Activated naive CD4-positive, alpha-beta T cell treated with anti-CD3 and anti-CD28 coated beads, Interleukin-2, amount 50 U/mL, for 24 hours (primary cell): ENCODE data around the gene PRSS16.
A peak's percentile ranks its signal among the peaks of the same experiment; 100 is the strongest.

Source experiments
- H3K27ac Mint-ChIP-seq: one replicate; pipeline ENCODE4 v1.8.0; 2021; ENCODE audit warnings: mild to moderate bottlenecking, mixed read lengths
- H3K27me3 Mint-ChIP-seq: one replicate; pipeline ENCODE4 v1.8.0; 2021; ENCODE audit warnings: mixed read lengths
- H3K36me3 Mint-ChIP-seq: one replicate; pipeline ENCODE4 v1.8.0; 2021; ENCODE audit warnings: mixed read lengths
- H3K4me1 Mint-ChIP-seq: one replicate; pipeline ENCODE4 v1.8.0; 2021; ENCODE audit warnings: mixed read lengths
- H3K4me3 Mint-ChIP-seq: one replicate; pipeline ENCODE4 v1.8.0; 2021; ENCODE audit warnings: mild to moderate bottlenecking, mixed read lengths
- H3K9me3 Mint-ChIP-seq: one replicate; pipeline ENCODE4 v1.8.0; 2021; ENCODE audit warnings: mixed read lengths

PRSS16 gene

GRCh38 chr6:27234576-27234975, 12.9 kb upstream of the PRSS16 start:
- Mint-ChIP-seq H3K4me3 (no peak overlapping the region), H3K36me3 (peaks cover 11% of the 10 kb centered on the region), H3K9me3 (peaks cover 19% of the 10 kb centered on the region), H3K4me1 (peaks cover 16% of the 10 kb centered on the region), H3K27ac (peak overlapping the region; percentile 90), H3K27me3 (peaks cover 56% of the 10 kb centered on the region)

- peak overlapping the region; percentile 85 for H3K27ac Mint-ChIP-seq
- peaks cover 19% of the 10 kb centered on the region for H3K9me3 Mint-ChIP-seq
- peaks cover 16% of the 10 kb centered on the region for H3K4me1 Mint-ChIP-seq
- no peak overlapping the region for H3K4me3 Mint-ChIP-seq
- peaks cover 54% of the 10 kb centered on the region for H3K27me3 Mint-ChIP-seq
- H3K36me3 Mint-ChIP-seq: peaks cover 11% of the 10 kb centered on the region
These were observed 10.3 kb upstream of the PRSS16 start for GRCh38 chr6:27237089-27237803.

- Mint-ChIP-seq H3K4me1 (peaks cover 16% of the 10 kb centered on the region), H3K9me3 (peaks cover 19% of the 10 kb centered on the region), H3K4me3 (no peak overlapping the region), H3K36me3 (peaks cover 11% of the 10 kb centered on the region), H3K27me3 (peaks cover 60% of the 10 kb centered on the region), H3K27ac (peak overlapping the region; percentile 85)
These were observed 9.2 kb upstream of the PRSS16 start for GRCh38 chr6:27238010-27238983.

GRCh38 chr6:27239258-27239657, 8.2 kb upstream of the PRSS16 start:
- H3K27ac Mint-ChIP-seq: no peak overlapping the region
- H3K4me3 Mint-ChIP-seq: no peak overlapping the region
- H3K27me3 Mint-ChIP-seq: peaks cover 61% of the 10 kb centered on the region
- peaks cover 10% of the 10 kb centered on the region for H3K36me3 Mint-ChIP-seq
- peaks cover 16% of the 10 kb centered on the region for H3K4me1 Mint-ChIP-seq
- H3K9me3 Mint-ChIP-seq: peaks cover 19% of the 10 kb centered on the region

- Mint-ChIP-seq H3K36me3 (peaks cover 8% of the 10 kb centered on the region), H3K27ac (no peak overlapping the region), H3K9me3 (peaks cover 17% of the 10 kb centered on the region), H3K4me1 (peaks cover 9% of the 10 kb centered on the region), H3K27me3 (peaks cover 51% of the 10 kb centered on the region), H3K4me3 (no peak overlapping the region)
These were observed 6.1 kb upstream of the PRSS16 start for GRCh38 chr6:27241443-27241842.

- no peak overlapping the region for H3K4me3 Mint-ChIP-seq
- peaks cover 7% of the 10 kb centered on the region for H3K9me3 Mint-ChIP-seq
- H3K36me3 Mint-ChIP-seq: peaks cover 4% of the 10 kb centered on the region
- peaks cover 40% of the 10 kb centered on the region for H3K27me3 Mint-ChIP-seq
- peak overlapping the region; percentile 36 for H3K27ac Mint-ChIP-seq
- H3K4me1 Mint-ChIP-seq: peaks cover 3% of the 10 kb centered on the region
These were observed 4.8 kb upstream of the PRSS16 start for GRCh38 chr6:27242589-27243265.

GRCh38 chr6:27248783-27249182, 1.3 kb downstream of the PRSS16 start:
- Mint-ChIP-seq H3K36me3 (no peaks in the 10 kb centered on the region), H3K4me3 (no peak overlapping the region), H3K4me1 (peaks cover 7% of the 10 kb centered on the region), H3K27ac (no peak overlapping the region), H3K27me3 (peaks cover 35% of the 10 kb centered on the region), H3K9me3 (no peaks in the 10 kb centered on the region)

- Mint-ChIP-seq H3K27me3 (peaks cover 41% of the 10 kb centered on the region), H3K9me3 (no peaks in the 10 kb centered on the region), H3K4me1 (peaks cover 7% of the 10 kb centered on the region), H3K36me3 (no peaks in the 10 kb centered on the region), H3K27ac (no peak overlapping the region), H3K4me3 (peak overlapping the region; percentile 80)
These were observed 3.0 kb downstream of the PRSS16 start for GRCh38 chr6:27250277-27251111.

GRCh38 chr6:27251112-27251605, 3.7 kb downstream of the PRSS16 start:
- no peak overlapping the region for H3K27ac Mint-ChIP-seq
- H3K4me1 Mint-ChIP-seq: peaks cover 7% of the 10 kb centered on the region
- no peaks in the 10 kb centered on the region for H3K9me3 Mint-ChIP-seq
- peaks cover 48% of the 10 kb centered on the region for H3K27me3 Mint-ChIP-seq
- H3K4me3 Mint-ChIP-seq: peak overlapping the region; percentile 80
- H3K36me3 Mint-ChIP-seq: no peaks in the 10 kb centered on the region

GRCh38 chr6:27251606-27252251, 4.2 kb downstream of the PRSS16 start:
- H3K27ac Mint-ChIP-seq: no peak overlapping the region

GRCh38 chr6:27254566-27254965, 7.1 kb downstream of the PRSS16 start:
- Mint-ChIP-seq H3K9me3 (no peaks in the 10 kb centered on the region), H3K27ac (no peak overlapping the region), H3K4me3 (no peak overlapping the region), H3K27me3 (peaks cover 72% of the 10 kb centered on the region), H3K4me1 (peaks cover 7% of the 10 kb centered on the region), H3K36me3 (no peaks in the 10 kb centered on the region)

More at GRCh38 chr6:27251606-27252251, 4.2 kb downstream of the PRSS16 start:
- peaks cover 53% of the 10 kb centered on the region for H3K27me3 Mint-ChIP-seq
- peak overlapping the region; percentile 71 for H3K4me3 Mint-ChIP-seq
- H3K9me3 Mint-ChIP-seq: no peaks in the 10 kb centered on the region
- H3K4me1 Mint-ChIP-seq: peaks cover 7% of the 10 kb centered on the region
- no peaks in the 10 kb centered on the region for H3K36me3 Mint-ChIP-seq

- Mint-ChIP-seq H3K27me3 (peaks cover 76% of the 10 kb centered on the region), H3K36me3 (no peaks in the 10 kb centered on the region), H3K9me3 (no peaks in the 10 kb centered on the region), H3K27ac (no peak overlapping the region), H3K4me1 (peaks cover 7% of the 10 kb centered on the region), H3K4me3 (no peak overlapping the region)
These were observed 8.4 kb downstream of the PRSS16 start for GRCh38 chr6:27255866-27256265.

- Mint-ChIP-seq H3K36me3 (peaks cover 2% of the 10 kb centered on the region), H3K9me3 (peaks cover 5% of the 10 kb centered on the region), H3K27ac (no peak overlapping the region), H3K4me1 (no peaks in the 10 kb centered on the region), H3K4me3 (no peak overlapping the region), H3K27me3 (peaks cover 78% of the 10 kb centered on the region)
These were observed 12.9 kb downstream of the PRSS16 start for GRCh38 chr6:27260369-27260768.

GRCh38 chr6:27260836-27261375, 13.4 kb downstream of the PRSS16 start:
- H3K36me3 Mint-ChIP-seq: peaks cover 2% of the 10 kb centered on the region
- peaks cover 73% of the 10 kb centered on the region for H3K27me3 Mint-ChIP-seq

More at GRCh38 chr6:27260836-27261375, 13.4 kb downstream of the PRSS16 start:
- Mint-ChIP-seq H3K9me3 (peaks cover 5% of the 10 kb centered on the region), H3K27ac (no peak overlapping the region), H3K4me1 (no peaks in the 10 kb centered on the region), H3K4me3 (no peak overlapping the region)
